Smooth muscle cell of the umbilical artery (primary cell): ENCODE measurements around the gene AFAP1. TPM values are rescaled to one million over a fixed set of nuclear protein-coding genes. Genes with fewer than 3 reads are reported as not detected.

Experiments
- total RNA-seq: library from RNA; depleted of rRNA; stranded (reverse); fragments of >200 nt; gene quantifications from 2 replicates; pipeline ENCODE4 v1.2.3, GENCODE V29; 2014

Gene AFAP1
- total RNA-seq = 65.6 and 166 TPM in 2 replicates

GRCh38 chr4:7939377-7940108 is at the start of gene AFAP1:
TSS of gene AFAP1 (minus strand) at chr4:7939861. CDS start at chr4:7872078, 67,783 bp downstream.

Other genes starting within 250 kb of the AFAP1 start
- gene ABLIM2, start 219.0 kb upstream of the AFAP1 start, total RNA-seq = 0.09 TPM in 1 of 2 replicates, not detected in the other